IPS-18c (cell line): ENCODE data around the gene LMBRD1.
"Not testable (repeated sequence)": the region's sequence is repeated elsewhere in the genome, so short reads cannot be mapped to it uniquely, and the experiment has no call there.

Experiments used
- H3K4me3 ChIP-seq: 2 replicates; pipeline ENCODE4 v1.7.0; 2013; ENCODE audit warnings: low read depth, mild to moderate bottlenecking, low read length, moderate library complexity; ENCODE audit not compliant: insufficient read depth
- H3K9me3 ChIP-seq: one replicate; pipeline ENCODE4 v1.6.1; 2013; ENCODE audit warnings: mild to moderate bottlenecking, low read length, moderate library complexity; ENCODE audit not compliant: control insufficient read depth, insufficient read depth

The LMBRD1 gene

GRCh38 chr6:69696273-69696672, 100.5 kb downstream of the LMBRD1 start:
- no peaks in the 10 kb centered on the region for H3K9me3 ChIP-seq
- H3K4me3 ChIP-seq, result no peak overlapping the region

- no peak overlapping the region for H3K4me3 ChIP-seq
- H3K9me3 ChIP-seq, result no peaks in the 10 kb centered on the region
Measured at GRCh38 chr6:69693762-69694161, 103.0 kb downstream of the LMBRD1 start.

DNA sequence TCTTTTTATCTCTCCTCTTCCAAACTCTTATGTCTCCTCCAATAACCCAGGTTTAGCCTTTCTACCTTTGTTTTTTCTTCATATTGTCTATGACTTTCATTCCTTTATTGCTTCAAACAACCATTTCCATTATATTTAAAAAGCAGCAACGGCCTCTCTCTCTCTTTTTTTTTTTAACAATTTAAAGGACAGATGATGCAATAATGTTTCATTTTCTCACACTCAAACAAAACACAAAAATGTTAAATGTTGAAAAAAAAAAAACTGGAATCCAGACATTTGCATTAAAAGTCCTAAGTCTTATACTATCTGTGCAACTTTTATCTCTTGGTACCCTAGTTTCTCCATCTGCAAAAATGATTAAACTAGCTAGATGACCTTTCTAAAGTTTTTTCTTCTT, 105.8 kb downstream of the LMBRD1 start:
- Histone ChIP-seq H3K4me3 (no peak overlapping the region), H3K9me3 (no peaks in the 10 kb centered on the region)

DNA sequence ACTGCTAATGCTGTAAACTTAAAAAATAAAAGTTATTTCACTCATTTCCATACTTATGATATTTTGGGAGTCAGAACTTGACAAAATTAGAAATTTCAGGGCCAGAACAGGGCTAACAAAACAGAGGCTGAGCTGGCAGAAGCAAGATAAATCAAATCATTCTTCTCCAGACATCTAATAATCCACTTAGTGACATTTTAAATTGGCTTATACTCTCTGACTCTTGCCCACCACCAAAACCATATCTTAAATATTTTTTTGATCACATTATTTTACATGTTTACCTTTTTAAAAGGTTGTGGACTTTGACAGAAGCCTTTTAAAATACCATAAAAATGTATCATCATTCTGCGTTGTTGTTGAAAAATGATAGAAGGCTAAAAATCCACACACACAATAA, 116.5 kb downstream of the LMBRD1 start:
- Histone ChIP-seq H3K4me3 (no peak overlapping the region), H3K9me3 (no peaks in the 10 kb centered on the region)

DNA sequence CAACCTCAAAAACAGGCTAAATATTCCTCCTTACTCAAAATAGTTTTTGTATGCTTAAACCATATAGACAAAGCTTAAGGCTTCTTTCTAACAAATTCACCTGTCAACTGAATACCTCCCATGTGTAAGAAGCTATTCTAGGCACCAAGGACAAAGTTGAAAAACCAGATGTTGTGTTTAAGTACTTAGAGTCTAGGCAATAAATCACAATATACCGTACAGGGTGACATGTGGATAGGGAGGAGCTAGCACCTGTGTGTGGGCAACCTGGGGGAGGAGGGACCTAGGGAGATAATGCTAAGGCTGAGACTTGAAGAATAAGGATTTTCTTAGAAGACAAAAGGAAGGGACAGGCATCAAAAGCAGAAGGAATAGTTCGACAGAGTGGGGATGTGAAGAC, 123.5 kb downstream of the LMBRD1 start:
- no peak overlapping the region for H3K4me3 ChIP-seq
- H3K9me3 ChIP-seq, result no peaks in the 10 kb centered on the region

DNA sequence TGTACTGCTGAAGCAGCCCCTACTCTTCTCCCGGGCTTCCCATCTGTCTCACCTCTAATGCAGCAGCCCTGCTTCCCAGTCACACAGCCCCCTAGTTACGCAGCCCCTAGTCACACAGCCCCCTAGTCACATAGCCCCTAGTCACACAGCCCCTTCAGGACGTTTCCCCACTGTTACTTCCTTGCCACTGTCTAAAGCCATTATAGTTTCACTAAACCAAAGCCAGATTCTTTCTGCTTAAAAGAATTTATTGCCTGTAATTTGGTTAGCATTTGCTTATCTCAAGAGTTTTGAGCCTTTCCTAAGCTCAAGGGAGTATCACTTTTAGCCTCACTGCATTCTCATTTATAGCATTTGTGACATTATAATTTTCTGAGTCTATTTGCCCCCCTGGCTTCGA, 127.9 kb downstream of the LMBRD1 start:
- Histone ChIP-seq H3K4me3 (no peak overlapping the region), H3K9me3 (no peaks in the 10 kb centered on the region)

DNA sequence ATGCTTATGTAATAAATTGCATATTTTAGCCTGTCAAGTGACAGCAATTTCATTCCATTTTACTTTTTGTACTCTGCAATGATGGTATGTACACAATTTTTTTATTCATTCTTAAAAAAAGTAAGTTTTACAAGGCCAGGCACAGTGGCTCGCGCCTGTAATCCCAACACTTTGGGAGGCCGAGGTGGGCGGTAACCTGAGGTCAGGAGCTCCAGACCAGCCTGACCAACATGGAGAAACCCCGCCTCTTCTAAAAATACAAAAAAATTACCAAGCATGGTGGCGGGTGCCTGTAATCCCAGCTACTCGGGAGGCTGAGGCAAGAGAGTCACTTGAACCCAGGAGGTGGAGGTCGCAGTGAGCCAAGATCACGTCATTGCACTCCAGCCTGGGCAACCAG, 130.0 kb downstream of the LMBRD1 start:
- not testable (repeated sequence) for H3K4me3 ChIP-seq

GRCh38 chr6:69665437-69665836, 131.4 kb downstream of the LMBRD1 start:
- no peak overlapping the region for H3K4me3 ChIP-seq
- no peaks in the 10 kb centered on the region for H3K9me3 ChIP-seq

More for the DNA sequence above, 130.0 kb downstream of the LMBRD1 start:
- H3K9me3 ChIP-seq, result not testable (repeated sequence)

- H3K4me3 ChIP-seq, result no peak overlapping the region
- H3K9me3 ChIP-seq, result no peaks in the 10 kb centered on the region
Measured at GRCh38 chr6:69664551-69664950, 132.3 kb downstream of the LMBRD1 start.

DNA sequence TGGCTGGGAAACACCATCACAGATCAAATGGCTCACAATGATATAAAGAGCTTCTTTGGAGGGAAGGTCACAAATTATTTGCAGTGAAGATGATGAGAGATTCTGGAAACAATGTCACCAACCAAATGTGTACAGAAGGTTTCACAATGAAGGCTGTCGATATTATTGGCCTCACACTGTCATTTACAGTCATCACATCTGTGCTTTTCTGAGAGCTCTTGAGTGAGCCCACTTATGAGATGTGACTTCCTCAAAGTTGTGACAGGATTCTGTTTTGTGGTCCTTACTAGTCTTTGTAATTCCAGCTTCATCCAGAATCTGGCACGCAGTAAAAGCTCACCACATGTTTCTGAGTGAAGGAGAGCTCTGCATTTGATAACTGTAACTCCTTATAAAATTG, 133.6 kb downstream of the LMBRD1 start:
- no peaks in the 10 kb centered on the region for H3K9me3 ChIP-seq
- H3K4me3 ChIP-seq, result no peak overlapping the region

DNA sequence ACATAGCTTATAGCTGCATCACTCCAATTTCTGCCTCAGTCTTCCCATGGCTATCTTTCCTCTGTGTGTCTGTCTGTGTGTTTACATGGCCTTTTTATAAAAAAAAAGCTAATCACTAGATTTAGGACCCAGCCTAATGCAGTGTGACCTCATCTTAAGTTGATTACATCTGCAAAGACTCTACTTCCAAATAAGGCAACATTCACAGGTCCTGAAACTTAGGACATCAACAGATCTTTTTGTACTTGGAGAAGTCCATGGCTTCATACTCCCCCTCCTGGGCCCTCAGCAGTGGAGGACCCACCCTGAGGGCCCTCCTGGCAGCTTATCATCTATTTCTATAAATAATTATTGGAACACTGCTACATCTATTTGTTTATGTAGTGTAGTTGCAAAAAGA, 146.1 kb downstream of the LMBRD1 start:
- Histone ChIP-seq H3K9me3 (no peaks in the 10 kb centered on the region), H3K4me3 (no peak overlapping the region)

GRCh38 chr6:69647726-69648125, 149.1 kb downstream of the LMBRD1 start:
- H3K4me3 ChIP-seq, result no peak overlapping the region
- H3K9me3 ChIP-seq, result no peaks in the 10 kb centered on the region

DNA sequence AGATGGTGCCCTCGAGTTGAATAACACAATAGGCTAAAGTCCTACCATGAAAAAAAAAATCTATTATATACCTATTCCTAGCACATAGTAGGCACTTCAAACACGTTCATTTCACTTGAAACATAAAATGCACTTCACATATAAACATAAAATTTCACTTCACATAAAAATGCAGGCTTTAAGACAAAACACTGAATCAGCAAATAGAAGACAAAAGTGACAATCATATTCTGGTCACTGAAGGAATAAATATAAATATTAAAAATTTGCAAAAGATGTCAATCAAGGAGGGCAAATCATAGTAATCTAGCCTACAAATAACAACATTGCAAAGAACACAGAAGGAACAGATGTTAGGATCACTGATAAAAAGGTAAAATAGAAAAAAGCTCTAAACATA, 153.1 kb downstream of the LMBRD1 start:
- Histone ChIP-seq H3K4me3 (no peak overlapping the region), H3K9me3 (no peaks in the 10 kb centered on the region)

GRCh38 chr6:69632932-69633331, 163.9 kb downstream of the LMBRD1 start:
- Histone ChIP-seq H3K4me3 (no peak overlapping the region), H3K9me3 (no peaks in the 10 kb centered on the region)

GRCh38 chr6:69631552-69632346, 165.1 kb downstream of the LMBRD1 start:
- H3K9me3 ChIP-seq, result no peaks in the 10 kb centered on the region
- H3K4me3 ChIP-seq, result no peak overlapping the region

DNA sequence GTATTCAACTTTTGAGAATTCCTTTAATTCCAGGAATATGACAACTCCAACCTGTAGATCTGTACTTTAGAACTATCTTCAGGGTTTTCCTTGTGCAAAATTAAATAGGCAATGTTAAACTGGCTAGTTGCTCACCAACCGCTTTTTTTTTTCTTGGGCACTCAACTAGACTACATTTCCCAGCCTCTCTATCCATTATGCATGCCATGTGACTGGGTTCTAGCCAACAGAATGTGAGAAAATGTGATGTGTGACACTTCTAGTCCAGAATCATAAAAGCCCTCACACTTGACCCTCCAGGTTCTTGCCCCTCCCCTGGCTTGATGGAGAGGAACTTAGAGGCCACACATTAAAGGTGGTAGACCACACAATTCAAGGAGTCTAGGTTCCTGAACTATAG, 166.0 kb downstream of the LMBRD1 start:
- H3K4me3 ChIP-seq, result no peak overlapping the region
- no peaks in the 10 kb centered on the region for H3K9me3 ChIP-seq

GRCh38 chr6:69627625-69628024, 169.2 kb downstream of the LMBRD1 start:
- H3K9me3 ChIP-seq, result no peaks in the 10 kb centered on the region

DNA sequence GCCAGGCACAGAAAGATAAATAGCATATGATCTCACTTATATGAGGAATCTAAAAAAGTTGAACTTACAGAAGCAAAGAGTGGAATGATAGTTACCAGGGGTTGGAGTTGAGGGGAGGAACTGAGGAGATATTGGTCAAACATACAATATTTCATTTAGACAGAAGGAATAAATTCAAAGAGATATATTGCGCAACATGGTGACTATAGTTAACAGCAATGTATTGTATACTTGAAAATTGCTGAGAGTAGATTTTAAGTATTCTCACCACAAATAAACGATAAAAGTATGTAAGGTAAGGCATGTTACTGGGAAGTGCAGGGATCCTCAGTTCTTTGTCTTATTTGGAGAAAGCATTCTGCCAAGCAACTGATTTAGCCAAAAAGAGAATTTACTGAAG, 171.9 kb downstream of the LMBRD1 start:
- no peak overlapping the region for H3K4me3 ChIP-seq
- no peaks in the 10 kb centered on the region for H3K9me3 ChIP-seq

More at GRCh38 chr6:69627625-69628024, 169.2 kb downstream of the LMBRD1 start:
- H3K4me3 ChIP-seq, result no peak overlapping the region
